NCI-H2081 (cell line): Measurements from ENCODE around the gene EIF5.

Experiments
- DNase-seq, 2 experiments: peaks; one replicate each; lab custom pipeline; 2025; lab: John Stamatoyannopoulos, UW

EIF5 gene

GRCh38 chr14:103372017-103372416, 38.0 kb downstream of the EIF5 start:
- no peak for DNase-seq

GRCh38 chr14:103372552-103373304, 38.7 kb downstream of the EIF5 start:
- DNase-seq, result no peak

- DNase-seq, result no peak
Observed at GRCh38 chr14:103374121-103374520, 40.1 kb downstream of the EIF5 start.

- no peak for DNase-seq
Observed at GRCh38 chr14:103377522-103378037, 43.5 kb downstream of the EIF5 start.

GRCh38 chr14:103378038-103378854, 44.2 kb downstream of the EIF5 start:
- DNase-seq, result no peak

- no peak for DNase-seq
Observed at GRCh38 chr14:103380719-103381377, 46.8 kb downstream of the EIF5 start.

GRCh38 chr14:103382376-103382775, 48.3 kb downstream of the EIF5 start:
- no peak for DNase-seq

- DNase-seq, result peak in 1 of 2 experiments; percentile 12
Observed at GRCh38 chr14:103384450-103385151, 50.6 kb downstream of the EIF5 start.

- DNase-seq, result peak; percentile 98
Observed at GRCh38 chr14:103385152-103385928, 51.3 kb downstream of the EIF5 start, which contains the start of gene MARK3. TSS of gene MARK3 (plus strand) at chr14:103385415. CDS start at chr14:103386030, 615 bp downstream.

- peak in 1 of 2 experiments; percentile 33 for DNase-seq
Observed at GRCh38 chr14:103385929-103386712, 52.1 kb downstream of the EIF5 start.

- DNase-seq, result peak in 1 of 2 experiments; percentile 21
Observed at GRCh38 chr14:103386713-103387329, 52.8 kb downstream of the EIF5 start.

GRCh38 chr14:103388664-103389063, 54.6 kb downstream of the EIF5 start:
- no peak for DNase-seq

GRCh38 chr14:103390605-103391004, 56.6 kb downstream of the EIF5 start:
- no peak for DNase-seq

GRCh38 chr14:103391048-103391447, 57.0 kb downstream of the EIF5 start:
- DNase-seq, result peak in 1 of 2 experiments; percentile 41

- DNase-seq, result no peak
Observed at GRCh38 chr14:103392106-103392505, 58.1 kb downstream of the EIF5 start.

GRCh38 chr14:103392572-103392971, 58.5 kb downstream of the EIF5 start:
- DNase-seq, result no peak

GRCh38 chr14:103393070-103393469, 59.0 kb downstream of the EIF5 start:
- no peak for DNase-seq

GRCh38 chr14:103393676-103394626, 59.9 kb downstream of the EIF5 start:
- DNase-seq, result peak in 1 of 2 experiments; percentile 46
